HG03280 (cell line): ENCODE results near the gene OR2AE1.

ENCODE experiments used
- ATAC-seq: cut with Tn5 transposase; IDR thresholded peaks from one replicate; pipeline ENCODE4 v1.9.1; 2021; ENCODE audit warnings: mild to moderate bottlenecking, moderate library complexity; ENCODE audit not compliant: unreplicated experiment

OR2AE1 gene

DNA sequence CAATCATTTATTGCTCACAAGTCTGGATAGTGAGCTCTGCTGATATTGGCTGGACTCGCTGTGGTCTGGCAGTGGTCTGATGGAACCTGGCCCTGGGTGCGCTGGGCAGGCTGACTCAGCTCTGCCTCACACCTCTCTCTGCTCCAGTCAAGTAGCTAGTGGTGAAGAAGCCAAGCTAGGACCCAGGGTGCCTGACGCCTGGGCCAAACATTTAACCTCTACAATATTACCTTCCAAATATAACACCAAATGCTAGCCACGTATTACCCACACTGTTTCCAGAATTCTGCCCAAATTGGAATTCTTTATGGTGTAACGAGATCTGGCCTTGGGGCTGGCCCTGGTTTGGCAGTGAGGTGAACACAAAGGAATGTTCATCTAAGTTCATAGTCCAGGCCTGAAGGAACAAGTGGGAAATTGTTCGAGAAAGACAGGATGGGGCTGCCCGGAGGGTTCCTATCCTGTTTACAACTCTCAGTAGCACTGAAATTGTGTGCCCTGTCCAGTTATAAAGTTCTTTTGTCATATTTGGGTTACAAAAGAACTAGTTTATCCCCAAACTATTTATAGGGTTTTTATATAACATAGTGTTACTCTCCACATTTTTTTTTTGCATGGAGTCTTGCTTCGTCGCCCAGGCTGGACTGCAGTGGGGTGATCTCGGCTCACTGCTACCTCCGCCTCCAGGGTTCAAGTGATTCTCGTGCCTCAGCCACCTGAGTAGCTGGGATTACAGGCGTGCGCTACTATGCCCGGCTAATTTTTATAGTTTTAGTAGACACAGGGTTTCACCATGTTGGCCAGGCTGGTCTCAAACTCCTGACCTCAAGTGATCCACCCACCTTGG, 16.3 kb downstream of the OR2AE1 start:
- ATAC-seq: no peak

DNA sequence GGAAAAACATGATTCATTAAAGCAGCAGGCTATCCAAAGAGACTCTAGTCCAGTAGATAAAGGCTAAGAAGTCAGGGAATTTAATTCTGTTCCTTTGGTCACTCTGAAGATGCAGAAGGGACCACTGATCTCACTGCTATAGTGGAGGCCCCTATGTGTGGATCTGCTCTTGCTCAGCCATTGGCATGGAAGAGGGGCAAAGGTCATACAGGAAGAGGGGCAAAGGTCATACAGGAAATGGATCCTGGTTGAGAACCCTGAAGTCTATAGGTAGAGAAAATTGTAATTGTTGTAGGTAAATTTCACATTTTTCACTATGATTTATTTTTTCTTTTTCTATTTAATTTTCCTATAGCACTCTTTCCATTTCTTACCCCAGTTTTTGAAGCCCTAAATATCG, 21.6 kb downstream of the OR2AE1 start:
- no peak for ATAC-seq

DNA sequence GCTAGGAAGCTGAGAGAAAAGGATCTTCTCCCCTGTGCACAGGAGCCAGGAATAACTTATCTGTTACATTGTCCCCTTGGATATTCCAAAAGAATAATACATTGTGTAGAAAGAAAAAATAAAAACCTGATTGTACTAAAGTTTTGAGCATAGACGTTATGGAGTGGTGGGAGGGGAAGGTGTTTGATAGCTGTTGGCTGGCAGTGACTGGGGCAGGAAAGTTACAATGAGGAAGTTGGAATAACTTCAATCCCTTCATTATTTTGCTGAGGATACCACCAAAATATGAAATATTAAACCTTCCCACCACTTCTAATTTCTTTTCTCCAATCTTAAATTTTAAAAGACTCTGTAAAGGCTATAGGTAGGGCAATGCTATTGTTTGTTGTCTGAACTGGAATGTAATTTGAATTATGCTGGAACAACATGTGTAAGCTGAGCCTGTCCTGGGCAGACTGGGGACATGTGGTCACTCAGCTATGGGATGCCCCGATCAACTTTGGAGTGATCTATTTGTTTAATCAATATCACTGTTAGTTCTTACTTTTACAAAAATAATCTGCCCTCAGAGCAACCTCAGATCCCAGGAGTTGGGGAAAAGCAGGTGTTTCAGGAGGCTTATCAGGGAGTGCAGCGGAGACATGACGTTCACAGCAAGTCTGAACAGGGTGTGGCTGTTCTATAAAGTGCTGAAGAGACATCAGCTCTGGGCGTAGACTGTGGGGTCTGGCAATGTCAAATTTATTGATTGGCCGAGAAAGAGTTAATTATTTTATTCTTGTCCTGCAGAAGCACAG, 28.2 kb downstream of the OR2AE1 start:
- ATAC-seq: no peak

GRCh38 chr7:99844328-99844727, 32.5 kb downstream of the OR2AE1 start:
- ATAC-seq: no peak

DNA sequence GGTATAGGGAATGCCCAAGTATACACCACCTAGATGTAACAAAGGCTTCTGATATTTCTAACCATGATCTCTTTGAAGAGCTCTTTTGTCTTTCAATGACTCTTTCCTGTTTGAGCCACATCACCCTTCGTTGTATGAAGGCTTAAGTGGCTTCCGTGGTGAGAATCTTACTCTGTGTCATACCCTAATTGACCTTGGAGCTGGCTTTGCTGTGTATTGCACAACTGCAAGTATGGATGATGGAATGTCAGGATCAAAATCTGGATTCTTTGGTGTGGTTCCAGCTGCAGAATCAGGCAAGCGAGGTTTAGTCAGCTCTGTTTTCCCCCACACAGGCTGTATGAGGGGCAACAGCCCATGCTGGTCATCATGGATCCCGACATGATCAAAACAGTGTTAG, 33.0 kb downstream of the OR2AE1 start:
- ATAC-seq: no peak

DNA sequence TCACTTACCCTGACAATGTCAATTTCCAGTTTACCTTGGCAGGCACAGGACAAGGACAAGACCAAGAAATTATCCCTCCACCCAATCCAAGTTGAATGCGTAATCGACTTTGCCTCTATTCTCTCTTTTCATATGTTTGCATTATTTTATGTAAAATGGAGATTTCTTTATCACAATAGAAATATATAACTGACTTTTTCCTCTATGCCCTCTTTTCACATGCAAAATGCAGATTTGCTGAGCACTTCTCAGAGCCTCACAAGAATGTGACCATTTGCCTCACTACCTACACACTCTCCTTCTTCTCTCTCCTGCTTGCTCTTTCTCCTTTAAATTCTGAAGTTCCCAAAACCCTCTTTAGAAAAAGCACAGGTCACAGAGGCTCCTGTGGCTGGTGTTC, 33.9 kb downstream of the OR2AE1 start:
- ATAC-seq: no peak

DNA sequence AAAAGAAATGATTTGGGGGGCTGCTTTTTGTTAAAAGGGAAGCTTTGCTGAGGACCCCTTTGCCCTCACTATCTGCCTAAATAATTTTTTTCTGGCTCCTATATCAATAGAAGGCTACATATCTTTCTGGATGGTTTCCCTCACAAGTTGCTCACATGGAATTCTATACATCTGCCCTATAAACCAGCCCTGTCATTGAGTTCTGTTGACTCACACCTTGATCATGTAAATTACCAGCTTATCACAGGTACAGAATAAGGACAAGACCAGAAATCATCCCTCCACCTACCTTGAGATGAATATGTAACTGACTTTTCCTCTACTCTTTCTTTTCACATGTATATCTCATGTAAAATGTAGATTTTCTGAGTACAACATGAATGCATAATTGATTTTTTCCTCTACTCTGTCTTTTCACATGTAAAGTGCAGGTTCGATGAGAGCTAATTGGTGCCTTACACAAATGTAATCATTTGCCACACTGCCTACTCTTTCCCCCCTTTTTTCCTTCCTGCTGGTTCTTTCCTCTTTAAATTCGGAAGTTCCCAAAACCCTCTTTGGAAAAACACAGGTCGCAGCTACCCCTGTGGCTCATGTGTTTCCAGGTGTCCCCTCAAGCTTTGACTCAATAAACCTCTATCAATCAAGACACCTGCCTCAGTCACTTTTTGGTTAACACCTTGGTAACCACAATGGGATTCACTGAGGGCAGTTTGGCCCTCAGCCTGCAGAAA, 36.5 kb downstream of the OR2AE1 start:
- no peak for ATAC-seq

GRCh38 chr7:99839287-99840021, 37.4 kb downstream of the OR2AE1 start:
- ATAC-seq: no peak

GRCh38 chr7:99837649-99838361, 39.0 kb downstream of the OR2AE1 start:
- ATAC-seq: peak; percentile 68

DNA sequence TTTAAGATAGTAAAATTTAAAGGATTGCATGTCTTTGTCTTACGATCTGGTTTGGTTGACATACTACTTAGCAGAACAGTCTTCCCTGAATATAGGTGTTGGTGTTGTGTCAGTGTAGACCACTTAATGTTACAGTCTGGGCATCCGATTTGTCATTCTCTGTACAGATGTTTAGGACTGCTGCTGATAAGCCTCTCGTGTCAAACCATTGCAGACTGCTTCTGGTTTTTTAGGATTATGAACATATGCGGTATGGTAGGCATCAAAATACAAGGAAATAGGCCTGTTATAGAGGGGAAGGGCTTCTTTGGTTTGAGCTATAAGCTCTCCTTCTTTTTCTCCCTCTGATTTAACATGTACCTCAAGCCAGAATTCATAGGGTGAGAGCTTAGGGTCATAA, 41.6 kb downstream of the OR2AE1 start:
- ATAC-seq: no peak

DNA sequence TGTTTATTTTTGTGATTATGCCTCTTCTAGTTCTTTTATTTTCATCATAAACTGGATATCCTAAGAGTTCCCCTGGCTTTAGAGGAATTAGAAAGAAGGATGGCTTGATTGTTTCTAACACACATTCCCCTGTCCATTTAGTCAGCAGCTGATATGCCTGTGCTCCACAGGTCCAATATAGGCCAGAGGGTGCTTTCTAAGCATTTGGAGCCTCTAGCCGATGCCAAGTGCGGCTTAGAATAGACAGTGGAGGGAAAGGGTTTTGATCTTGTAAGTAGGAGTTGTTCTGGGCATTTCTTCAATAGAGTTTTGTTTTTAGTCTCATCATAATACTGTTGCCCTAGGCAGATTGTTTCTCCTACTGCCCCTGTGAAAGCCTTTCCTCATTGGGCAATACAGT, 42.5 kb downstream of the OR2AE1 start:
- no peak for ATAC-seq

GRCh38 chr7:99833289-99833877, 43.5 kb downstream of the OR2AE1 start:
- ATAC-seq: no peak

DNA sequence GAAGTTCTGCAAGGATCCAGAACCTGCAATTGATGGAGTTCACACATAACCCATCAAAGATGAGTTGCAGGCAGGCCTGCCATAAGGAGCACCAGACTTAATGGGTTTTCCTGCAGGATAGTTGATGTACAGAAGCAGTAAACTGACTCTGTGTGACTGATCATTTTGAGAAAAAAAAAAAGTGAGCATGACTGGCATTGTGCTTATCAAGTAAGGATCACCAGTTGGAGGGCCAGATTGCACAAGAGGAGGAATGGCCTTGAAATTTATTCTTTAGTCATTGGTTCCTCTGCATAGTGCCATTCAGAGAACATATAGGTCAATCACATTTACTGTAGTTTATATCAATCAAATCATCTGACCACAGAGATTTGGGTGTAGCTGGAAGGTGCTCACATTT, 45.2 kb downstream of the OR2AE1 start:
- ATAC-seq: no peak

DNA sequence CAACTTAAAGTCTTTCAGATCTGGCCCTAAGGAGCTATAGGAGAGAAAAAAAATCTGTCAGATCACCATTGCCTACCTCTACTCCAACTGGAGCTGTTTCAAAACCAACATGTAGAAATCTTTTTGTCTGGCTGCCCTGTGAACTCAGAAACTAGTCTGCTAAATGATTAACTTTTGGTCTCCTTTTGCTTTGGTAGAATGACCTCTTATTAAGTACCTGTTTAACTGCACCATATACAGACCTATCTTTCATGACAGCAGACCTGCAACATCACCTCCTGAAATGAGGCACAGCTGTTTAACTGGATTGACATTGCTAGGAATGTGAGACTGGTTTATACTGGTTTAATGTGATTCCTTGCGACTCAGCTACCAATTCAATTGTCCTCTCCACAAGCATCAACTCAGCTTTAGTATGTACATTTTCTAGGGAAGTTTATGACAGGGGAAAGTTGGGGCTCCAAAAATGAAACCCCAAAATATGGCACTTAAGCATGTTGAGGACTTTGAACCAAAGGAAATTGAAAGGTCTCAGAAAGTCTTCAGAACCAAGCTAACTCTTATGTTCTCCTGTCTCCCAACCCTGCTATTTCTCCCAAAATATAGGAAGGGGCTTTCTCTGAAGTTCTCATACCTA, 47.2 kb downstream of the OR2AE1 start:
- ATAC-seq: no peak

- ATAC-seq: no peak
These were observed 48.0 kb downstream of the OR2AE1 start for GRCh38 chr7:99828811-99829210.

- no peak for ATAC-seq
These were observed 49.6 kb downstream of the OR2AE1 start for GRCh38 chr7:99827040-99827778.
